Suprapubic skin (tissue), 4 donors: ENCODE data around the gene NAT16. TPM values are rescaled to one million over a fixed set of nuclear protein-coding genes. Genes with fewer than 3 reads are reported as not detected.
"Not testable (repeated sequence)": the region's sequence is repeated elsewhere in the genome, so short reads cannot be mapped to it uniquely, and the experiment has no call there.

Experiments
- DNase-seq, 2 donors: peaks; one replicate each; pipeline ENCODE4 v3.0.0-alpha.2; 2019; ENCODE audit warnings: low spot score in 2 of 2
- H3K27ac ChIP-seq: fragments of 200-600 bp; sonication (generic); one replicate; pipeline ENCODE4 v1.5.1; 2019
- H3K27me3 ChIP-seq: fragments of 200-600 bp; sonication (generic); one replicate; pipeline ENCODE4 v1.5.1; 2019
- H3K36me3 ChIP-seq: fragments of 200-600 bp; sonication (generic); one replicate; pipeline ENCODE4 v1.5.1; 2019
- H3K4me1 ChIP-seq: fragments of 200-600 bp; sonication (generic); one replicate; pipeline ENCODE4 v1.5.1; 2019
- H3K4me3 ChIP-seq: fragments of 200-600 bp; sonication (generic); one replicate; pipeline ENCODE4 v1.5.1; 2019; ENCODE audit warnings: mild to moderate bottlenecking
- H3K9me3 ChIP-seq: fragments of 200-600 bp; sonication (generic); one replicate; pipeline ENCODE4 v1.5.1; 2019
- EP300 ChIP-seq: sonication (generic); formaldehyde crosslinking; IDR thresholded peaks from one replicate; pipeline ENCODE4 v1.6.1; 2017; ENCODE audit warnings: antibody characterized with exemption
- POLR2A ChIP-seq, 2 donors: fragments of 450-650 bp; IDR thresholded peaks; one replicate each; pipeline ENCODE4 v1.6.1; 2017; ENCODE audit warnings: antibody characterized with exemption in 2 of 2, mild to moderate bottlenecking in 2 of 2, moderate library complexity in 2 of 2
- POLR2AphosphoS5 ChIP-seq, 3 donors: sonication (generic); formaldehyde crosslinking; IDR thresholded peaks; one replicate each; pipeline ENCODE4 v1.6.1; 2017; ENCODE audit warnings: antibody characterized with exemption in 3 of 3
- WGBS: methylation state at CpG from one replicate; pipeline ENCODE4 v1.1.5; 2018; 5-methylcytosine and 5-hydroxymethylcytosine counted together
- total RNA-seq, 4 donors: library from RNA; depleted of rRNA; stranded (reverse); fragments of >200 nt; gene quantifications; one replicate each; pipeline ENCODE4 v1.1.0, GENCODE V29; 2016
- TF ChIP-seq, protein P1 (sequence below), 2 donors: fragments of 200-600 bp in 1 of 2; fragments of 450-650 bp in 1 of 2; sonication (generic) in 1 of 2; IDR thresholded peaks; one replicate each; pipeline ENCODE4 v1.5.1; 2016 to 2019; ENCODE audit warnings: antibody characterized with exemption in 2 of 2, mild to moderate bottlenecking in 1 of 2, moderate library complexity in 1 of 2

Gene NAT16
- total RNA-seq, 4 donors from 2014 or later: not detected

DNA sequence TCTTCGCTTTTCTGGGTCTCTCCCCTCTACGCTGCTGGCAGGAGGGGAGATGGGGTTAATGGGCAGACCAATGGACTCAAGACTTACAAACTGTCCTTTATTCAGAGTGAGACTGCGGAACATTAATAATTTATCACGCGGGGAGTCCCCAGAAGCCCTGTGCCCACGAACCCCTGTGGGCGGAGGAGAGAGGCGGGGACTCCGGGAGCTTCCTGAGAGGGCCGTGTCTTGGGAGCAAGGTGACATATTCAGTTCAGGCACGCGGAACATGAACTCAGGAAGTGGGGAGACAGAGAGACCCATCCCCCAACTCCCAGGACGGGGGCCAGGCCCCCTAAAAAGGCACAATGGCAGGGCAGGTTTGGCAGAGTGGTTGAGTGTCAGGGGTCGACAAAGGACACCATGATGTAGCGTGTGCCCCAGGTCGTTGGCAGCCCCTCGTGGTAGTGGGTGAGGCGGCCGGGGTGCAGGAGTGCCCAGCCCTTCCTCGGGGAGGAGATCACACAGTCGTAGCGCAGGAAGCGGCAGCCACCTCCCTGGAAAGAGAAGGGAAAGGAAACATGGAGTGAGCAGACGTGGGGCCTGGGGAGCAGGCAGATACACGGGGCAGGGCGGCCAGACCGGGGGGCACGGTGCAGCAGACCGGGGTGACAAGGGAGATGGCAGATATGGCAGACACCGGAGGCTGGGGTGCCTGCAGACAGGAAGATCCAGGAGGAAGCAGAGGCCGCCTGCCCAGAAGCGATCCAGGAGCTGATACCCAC, 26.0 kb upstream of the NAT16 start:
- no peak for DNase-seq
- WGBS: 81% methylated on average over 29 of the region's 32 CpGs
- TF ChIP-seq POLR2A (IDR thresholded peaks at IDR 0.05) (no peak), POLR2AphosphoS5 (IDR thresholded peaks at IDR 0.05) (no peak), EP300 (no peak)
- TF ChIP-seq, protein P1, sequence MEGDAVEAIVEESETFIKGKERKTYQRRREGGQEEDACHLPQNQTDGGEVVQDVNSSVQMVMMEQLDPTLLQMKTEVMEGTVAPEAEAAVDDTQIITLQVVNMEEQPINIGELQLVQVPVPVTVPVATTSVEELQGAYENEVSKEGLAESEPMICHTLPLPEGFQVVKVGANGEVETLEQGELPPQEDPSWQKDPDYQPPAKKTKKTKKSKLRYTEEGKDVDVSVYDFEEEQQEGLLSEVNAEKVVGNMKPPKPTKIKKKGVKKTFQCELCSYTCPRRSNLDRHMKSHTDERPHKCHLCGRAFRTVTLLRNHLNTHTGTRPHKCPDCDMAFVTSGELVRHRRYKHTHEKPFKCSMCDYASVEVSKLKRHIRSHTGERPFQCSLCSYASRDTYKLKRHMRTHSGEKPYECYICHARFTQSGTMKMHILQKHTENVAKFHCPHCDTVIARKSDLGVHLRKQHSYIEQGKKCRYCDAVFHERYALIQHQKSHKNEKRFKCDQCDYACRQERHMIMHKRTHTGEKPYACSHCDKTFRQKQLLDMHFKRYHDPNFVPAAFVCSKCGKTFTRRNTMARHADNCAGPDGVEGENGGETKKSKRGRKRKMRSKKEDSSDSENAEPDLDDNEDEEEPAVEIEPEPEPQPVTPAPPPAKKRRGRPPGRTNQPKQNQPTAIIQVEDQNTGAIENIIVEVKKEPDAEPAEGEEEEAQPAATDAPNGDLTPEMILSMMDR (IDR thresholded peaks at IDR 0.05): no peak
- H3K27ac ChIP-seq: no peak overlapping the region
- no peaks in the 10 kb centered on the region for H3K9me3 ChIP-seq
- peaks cover 9% of the 10 kb centered on the region for H3K4me1 ChIP-seq
- H3K27me3 ChIP-seq: peaks cover 22% of the 10 kb centered on the region
- no peak overlapping the region for H3K4me3 ChIP-seq
- peaks cover 45% of the 10 kb centered on the region for H3K36me3 ChIP-seq

DNA sequence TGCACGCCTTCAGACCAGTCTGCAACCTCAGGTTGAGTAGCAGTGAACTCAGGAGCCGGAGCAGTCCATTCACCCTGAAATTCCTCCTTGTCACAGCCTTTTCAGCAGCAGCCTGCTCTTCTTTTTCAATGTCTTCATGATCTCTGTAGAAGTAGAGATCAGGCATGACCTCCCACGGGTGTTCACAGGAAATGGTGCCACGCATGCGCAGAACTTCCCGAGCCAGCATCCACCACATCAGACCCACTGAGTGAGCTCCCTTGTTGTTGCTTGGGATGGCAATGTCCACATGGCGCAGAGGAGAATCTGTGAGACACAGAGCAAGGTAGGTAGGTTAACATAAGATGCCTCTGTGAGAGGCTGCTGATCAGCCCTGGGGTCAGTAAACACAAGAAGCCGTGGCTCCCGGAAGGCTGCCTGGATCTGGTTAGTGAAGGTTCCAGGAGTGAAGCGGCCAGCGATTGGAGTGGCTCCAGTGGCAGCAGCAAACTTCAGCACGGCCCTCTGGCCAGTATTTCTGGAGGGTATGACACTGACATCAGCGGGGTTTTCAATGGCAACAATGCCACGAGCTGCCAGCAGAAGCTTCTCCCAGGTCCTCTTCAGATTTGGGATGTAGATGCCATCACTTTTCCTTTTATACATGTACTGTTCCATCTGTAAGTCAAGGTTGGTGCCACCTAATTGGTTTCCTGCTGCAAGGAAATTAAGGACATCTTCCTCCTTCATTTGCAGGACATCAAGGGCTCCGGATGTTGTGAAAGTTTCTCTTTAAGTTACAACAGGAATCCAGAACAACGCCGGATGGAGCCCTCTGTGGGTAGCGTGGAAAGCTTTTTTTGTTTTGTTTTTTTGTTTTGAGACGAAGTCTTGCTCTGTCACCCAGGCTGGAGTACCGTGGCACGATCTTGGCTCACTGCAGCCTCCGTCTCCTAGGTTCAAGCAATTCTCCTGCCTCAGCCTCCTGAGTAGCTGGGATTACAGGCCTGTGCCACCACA, 23.9 kb upstream of the NAT16 start:
- H3K36me3 ChIP-seq: peaks cover 27% of the 10 kb centered on the region
- not testable (repeated sequence) for H3K4me3 ChIP-seq, H3K4me1 ChIP-seq, DNase-seq, H3K27ac ChIP-seq, H3K9me3 ChIP-seq
- H3K27me3 ChIP-seq: peaks cover 39% of the 10 kb centered on the region
- WGBS: 67% methylated on average over 19 of the region's 22 CpGs

DNA sequence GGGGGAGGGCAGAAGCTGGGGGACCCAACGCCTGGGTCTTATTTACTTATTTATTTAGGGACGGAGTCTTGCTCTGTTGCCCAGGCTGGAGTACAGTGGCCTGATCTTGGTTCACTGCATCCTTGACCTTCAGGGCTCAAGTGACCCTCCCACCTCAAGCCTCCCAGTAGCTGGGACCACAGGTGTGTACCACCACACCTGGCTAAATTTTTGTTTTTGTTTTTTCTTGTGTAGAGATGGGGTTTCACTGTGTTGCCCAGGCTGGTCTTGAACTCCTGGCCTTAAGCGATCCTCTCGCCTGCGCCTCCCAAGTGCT, 22.5 kb upstream of the NAT16 start:
- H3K4me1 ChIP-seq: peaks cover 9% of the 10 kb centered on the region
- peaks cover 51% of the 10 kb centered on the region for H3K27me3 ChIP-seq
- peaks cover 12% of the 10 kb centered on the region for H3K36me3 ChIP-seq
- no peak overlapping the region for H3K4me3 ChIP-seq
- no peak overlapping the region for H3K27ac ChIP-seq
- WGBS: 85% methylated on average over 5 of the region's 5 CpGs
- no peaks in the 10 kb centered on the region for H3K9me3 ChIP-seq
- no peak for DNase-seq
- TF ChIP-seq EP300 (no peak), POLR2AphosphoS5 (IDR thresholded peaks at IDR 0.05) (no peak), POLR2A (IDR thresholded peaks at IDR 0.05) (no peak)
- TF ChIP-seq, protein P1 (IDR thresholded peaks at IDR 0.05): no peak

- H3K36me3 ChIP-seq: peaks cover 11% of the 10 kb centered on the region
- peaks cover 55% of the 10 kb centered on the region for H3K27me3 ChIP-seq
- no peak for DNase-seq
- no peaks in the 10 kb centered on the region for H3K9me3 ChIP-seq
- peaks cover 9% of the 10 kb centered on the region for H3K4me1 ChIP-seq
- 3% methylated on average over 13 of the region's 75 CpGs for WGBS
- H3K27ac ChIP-seq: no peak overlapping the region
- H3K4me3 ChIP-seq: peak overlapping the region; percentile 22
- TF ChIP-seq POLR2AphosphoS5 (IDR thresholded peaks at IDR 0.05) (no peak), EP300 (no peak)
Measured at GRCh38 chr7:101201695-101202602, 21.9 kb upstream of the NAT16 start.

DNA sequence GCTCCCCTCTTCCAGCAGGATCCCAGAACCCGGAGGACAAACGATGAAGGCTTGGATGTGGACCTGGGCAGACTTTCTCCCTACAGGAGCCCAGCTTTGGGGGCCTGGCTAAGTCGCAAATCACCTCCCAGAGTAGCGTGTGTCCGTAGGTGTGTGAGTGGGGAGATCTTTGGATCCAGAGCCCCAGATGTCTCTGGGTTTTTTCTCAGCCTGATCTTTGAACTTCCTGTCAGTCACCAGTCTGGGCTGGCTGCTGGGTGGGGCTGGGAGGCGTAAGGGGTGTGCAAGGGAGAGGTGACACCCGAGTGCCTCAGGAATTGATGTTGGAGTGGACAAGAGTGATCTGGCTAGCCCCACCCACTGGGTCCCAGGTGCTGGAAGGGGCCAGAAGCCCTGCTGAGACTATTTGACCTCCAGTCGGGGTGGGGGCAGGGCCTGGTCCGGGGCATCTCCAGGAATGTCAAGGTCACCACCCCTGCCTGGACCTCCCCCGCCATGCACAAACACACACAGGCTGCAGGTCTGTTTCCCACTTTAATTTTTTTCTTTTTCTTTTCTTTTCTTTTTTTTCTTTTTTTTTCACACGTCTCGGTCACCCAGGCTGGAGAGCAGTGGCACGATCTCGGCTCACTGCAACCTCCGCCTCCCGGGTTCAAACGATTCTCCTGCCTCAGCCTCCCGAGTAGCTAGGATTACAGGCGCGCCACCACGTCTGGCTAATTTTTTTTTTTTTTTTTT, 20.9 kb upstream of the NAT16 start, which contains the start of gene MOGAT3:
TSS of gene MOGAT3 (minus strand) at position 175 of the 738 bp plus-strand sequence. CDS start 182 bp downstream, outside the sequence.
- no peak for TF ChIP-seq EP300
- DNase-seq: no peak
- 40% methylated on average over 21 of the region's 21 CpGs for WGBS
- Histone ChIP-seq H3K4me1 (peaks cover 9% of the 10 kb centered on the region), H3K4me3 (peak within 1 kb of the TSS; percentile 22), H3K36me3 (peaks cover 3% of the 10 kb centered on the region), H3K27ac (no peak within 1 kb of the TSS), H3K9me3 (no peaks in the 10 kb centered on the region), H3K27me3 (peaks cover 55% of the 10 kb centered on the region)

- WGBS: 89% methylated on average over 2 of the region's 2 CpGs
- Histone ChIP-seq H3K36me3 (no peaks in the 10 kb centered on the region), H3K27me3 (peaks cover 58% of the 10 kb centered on the region), H3K4me1 (peaks cover 9% of the 10 kb centered on the region), H3K4me3 (no peak overlapping the region), H3K9me3 (no peaks in the 10 kb centered on the region), H3K27ac (no peak overlapping the region)
- DNase-seq: no peak
- TF ChIP-seq POLR2AphosphoS5 (IDR thresholded peaks at IDR 0.05) (no peak), EP300 (no peak), POLR2A (IDR thresholded peaks at IDR 0.05) (no peak)
- TF ChIP-seq, protein P1 (IDR thresholded peaks at IDR 0.05): no peak
Measured at GRCh38 chr7:101200504-101200861, 20.4 kb upstream of the NAT16 start.

DNA sequence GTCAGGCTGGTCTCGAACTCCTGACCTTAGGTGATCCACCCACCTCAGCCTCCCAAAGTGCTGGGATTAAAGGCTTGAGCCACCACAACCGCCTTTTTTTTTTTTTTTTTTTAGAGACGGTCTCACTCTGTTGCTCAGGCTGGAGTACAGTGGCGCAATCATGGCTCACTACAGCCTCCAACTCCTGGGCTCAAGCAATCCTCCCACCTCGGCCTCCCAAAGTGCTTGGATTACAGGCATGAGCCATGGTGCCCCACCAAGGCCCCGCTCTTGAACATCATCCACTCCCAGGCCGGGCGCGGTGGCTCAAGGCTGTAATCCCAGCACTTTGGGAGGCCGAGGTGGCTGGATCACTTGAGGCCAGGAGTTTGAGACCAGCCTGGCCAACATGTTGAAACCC, 19.4 kb upstream of the NAT16 start:
- WGBS: 92% methylated on average over 10 of the region's 10 CpGs
- not testable (repeated sequence) for H3K4me1 ChIP-seq, H3K4me3 ChIP-seq, H3K36me3 ChIP-seq, DNase-seq, H3K9me3 ChIP-seq, H3K27ac ChIP-seq
- H3K27me3 ChIP-seq: peaks cover 58% of the 10 kb centered on the region
